Tibial artery (tissue), 4 donors: ENCODE measurements around the gene CAPN11.

Experiments used
- DNase-seq, 2 donors: peaks; one replicate each; pipeline ENCODE4 v3.0.0-alpha.2; 2019
- H3K27ac ChIP-seq, 2 donors: fragments of 200-600 bp; sonication (generic) in 1 of 2; 1 replicate in 1 of 2; 2 replicates in 1 of 2; pipeline ENCODE4 v1.5.1; 2018 to 2019; ENCODE audit warnings: mild to moderate bottlenecking in 1 of 2
- H3K27me3 ChIP-seq, 2 donors: fragments of 200-600 bp; sonication (generic) in 1 of 2; one replicate each; pipeline versions ENCODE4 v1.5.1 to v1.6.0; 2016 to 2019
- H3K36me3 ChIP-seq, 3 donors: fragments of 200-600 bp; sonication (generic) in 2 of 3; one replicate each; pipeline ENCODE4 v1.5.1; 2016 to 2019; ENCODE audit warnings: mild to moderate bottlenecking in 2 of 3
- H3K4me1 ChIP-seq, 4 donors: fragments of 200-600 bp; sonication (generic) in 2 of 4; 1 replicate in 3 of 4; 2 replicates in 1 of 4; pipeline ENCODE4 v1.5.1; 2016 to 2019
- H3K4me3 ChIP-seq, 2 donors: fragments of 200-600 bp; sonication (generic) in 1 of 2; 1 replicate in 1 of 2; 2 replicates in 1 of 2; pipeline ENCODE4 v1.5.1; 2018 to 2019; ENCODE audit warnings: mild to moderate bottlenecking in 2 of 2
- H3K9me3 ChIP-seq, 3 donors: fragments of 200-600 bp; sonication (generic) in 1 of 3; one replicate each; pipeline ENCODE4 v1.5.1; 2016 to 2019
- CTCF ChIP-seq, 2 experiments: fragments of 200-600 bp in 1 of 2; fragments of 450-650 bp in 1 of 2; IDR thresholded peaks; one replicate each; pipeline ENCODE4 v1.5.1; 2017 to 2019; ENCODE audit warnings: antibody characterized with exemption in 2 of 2, mild to moderate bottlenecking in 1 of 2, moderate library complexity in 1 of 2
- intact Hi-C: fragments of 100-400 bp; cut with DNase I; formaldehyde crosslinking; loops from one replicate; pipeline ENCODE4 v1.15.0; 2023; ENCODE audit warnings: low total_unique reads

Gene CAPN11

GRCh38 chr6:44169886-44170570, 11.4 kb downstream of the CAPN11 start:
- no peak overlapping the region for H3K4me3 ChIP-seq
- intact Hi-C loops = loop anchor here (5.0 kb wide), 2 partner anchors 62 to 87 kb away; partner anchors contain the start of gene SLC35B2
- TF ChIP-seq CTCF (IDR thresholded peaks at IDR 0.05) = no peak

GRCh38 chr6:44171899-44172546, 13.4 kb downstream of the CAPN11 start:
- DNase-seq = no peak
- Histone ChIP-seq H3K4me3 (no peak overlapping the region), H3K9me3 (no peaks in the 10 kb centered on the region), H3K27me3 (no peaks in the 10 kb centered on the region), H3K27ac (no peak overlapping the region), H3K4me1 (peaks cover 0 to 9% (median 2%) of the 10 kb centered on the region in 4 donors), H3K36me3 (no peaks in the 10 kb centered on the region)
- no peak for TF ChIP-seq CTCF (IDR thresholded peaks at IDR 0.05)
- intact Hi-C loops = loop anchor here (5.0 kb wide), 2 partner anchors 60 to 85 kb away; partner anchors contain the start of gene SLC35B2

More at GRCh38 chr6:44169886-44170570, 11.4 kb downstream of the CAPN11 start:
- no peaks in the 10 kb centered on the region for H3K36me3 ChIP-seq
- no peak for DNase-seq
- peaks cover 0 to 10% of the 10 kb centered on the region in 2 donors for H3K27me3 ChIP-seq
- H3K9me3 ChIP-seq = no peaks in the 10 kb centered on the region
- H3K4me1 ChIP-seq = peaks cover 0 to 6% (median 2%) of the 10 kb centered on the region in 4 donors
- no peak overlapping the region for H3K27ac ChIP-seq

GRCh38 chr6:44172731-44173500, 14.3 kb downstream of the CAPN11 start:
- DNase-seq = peak; percentile 88 to 92
- peaks cover 0 to 17% (median 6%) of the 10 kb centered on the region in 4 donors for H3K4me1 ChIP-seq
- TF ChIP-seq CTCF (IDR thresholded peaks at IDR 0.05) = peak; percentile 84 to 95
- H3K36me3 ChIP-seq = no peaks in the 10 kb centered on the region
- H3K27me3 ChIP-seq = no peaks in the 10 kb centered on the region
- H3K27ac ChIP-seq = no peak overlapping the region
- intact Hi-C loops = loop anchor here (5.0 kb wide), 2 partner anchors 59 to 84 kb away; partner anchors contain the start of gene SLC35B2
- no peak overlapping the region for H3K4me3 ChIP-seq
- H3K9me3 ChIP-seq = no peaks in the 10 kb centered on the region

- DNase-seq = no peak
- Histone ChIP-seq H3K9me3 (no peaks in the 10 kb centered on the region), H3K4me1 (peaks cover 0 to 22% (median 11%) of the 10 kb centered on the region in 4 donors), H3K4me3 (no peak overlapping the region), H3K27ac (no peak overlapping the region), H3K27me3 (no peaks in the 10 kb centered on the region), H3K36me3 (no peaks in the 10 kb centered on the region)
- intact Hi-C loops = no loop called here
- no peak for TF ChIP-seq CTCF (IDR thresholded peaks at IDR 0.05)
Observed at GRCh38 chr6:44176130-44176761, 17.6 kb downstream of the CAPN11 start.
